CD4-positive, alpha-beta T cell treated with Interleukin-6 at 100 ng/mL for 8 hours (primary cell): Measurements from ENCODE around the gene IPPK.
"Not testable (repeated sequence)": the region's sequence is repeated elsewhere in the genome, so short reads cannot be mapped to it uniquely, and the experiment has no call there.

Experiments
- DNase-seq: peaks from one replicate; pipeline ENCODE4 v3.0.0-alpha.2; 2020; ENCODE audit warnings: mixed read lengths, low spot score

Gene IPPK

DNA sequence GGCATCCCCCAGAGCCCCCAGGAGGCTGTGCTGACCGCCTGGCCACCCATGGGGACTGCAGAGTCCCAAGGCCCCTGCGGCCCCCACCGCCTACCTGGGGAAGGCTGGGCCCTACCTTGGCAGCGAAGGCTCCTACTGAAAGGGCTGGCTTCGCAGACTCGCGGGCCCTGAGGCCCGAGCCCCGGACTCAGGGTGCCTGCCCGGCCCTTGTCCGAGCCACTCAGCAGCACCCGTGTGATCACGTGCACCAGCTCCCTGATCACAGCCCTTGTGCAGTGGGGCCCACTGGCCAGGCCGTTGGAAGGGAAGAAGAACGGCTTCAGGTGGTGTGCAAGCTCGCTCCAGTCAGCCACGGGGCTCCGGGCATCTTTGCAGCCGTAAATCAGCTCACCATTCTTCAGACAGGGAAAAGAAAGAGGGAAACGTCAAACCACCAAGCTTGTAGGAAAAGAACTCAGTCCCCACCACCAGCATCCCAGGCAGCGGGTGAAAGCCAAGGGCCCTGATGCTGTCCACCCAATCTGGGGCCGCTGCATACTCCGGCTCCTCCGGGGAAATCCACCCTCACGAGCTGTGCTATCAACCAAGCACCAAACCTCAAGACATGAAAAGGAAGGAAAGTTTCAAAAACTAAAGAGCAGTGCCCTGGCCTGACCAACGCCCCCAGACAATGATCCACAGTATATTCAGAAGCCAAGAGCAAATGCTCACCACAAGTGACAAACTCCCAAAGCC lies 31.9 kb downstream of the IPPK start:
- no peak for DNase-seq

DNA sequence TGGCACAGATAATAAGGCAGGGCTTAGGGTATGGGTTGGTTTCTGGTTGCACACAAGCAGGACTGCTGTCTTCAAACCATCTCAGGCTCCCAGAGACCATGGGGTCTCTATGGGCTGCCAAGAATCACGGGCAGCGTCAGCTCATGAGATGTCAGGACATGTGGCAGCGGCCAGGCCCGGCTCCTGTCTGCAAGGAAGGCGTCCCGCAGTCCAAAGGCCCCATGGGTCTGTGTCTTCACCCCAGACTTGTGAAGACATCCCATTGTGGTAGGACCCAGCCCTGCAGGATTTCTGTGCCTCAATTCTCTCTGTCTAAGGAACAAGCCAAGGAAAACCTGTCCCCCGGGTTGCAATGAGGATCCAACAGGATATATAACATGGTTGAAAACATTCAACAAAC lies 32.6 kb downstream of the IPPK start:
- DNase-seq = no peak

- DNase-seq = no peak
Measured at GRCh38 chr9:92636627-92637026, 33.3 kb downstream of the IPPK start.

- DNase-seq = no peak
Measured at GRCh38 chr9:92635760-92636159, 34.2 kb downstream of the IPPK start.

- peak; percentile 38 for DNase-seq
Measured at GRCh38 chr9:92634712-92635605, 35.0 kb downstream of the IPPK start.

DNA sequence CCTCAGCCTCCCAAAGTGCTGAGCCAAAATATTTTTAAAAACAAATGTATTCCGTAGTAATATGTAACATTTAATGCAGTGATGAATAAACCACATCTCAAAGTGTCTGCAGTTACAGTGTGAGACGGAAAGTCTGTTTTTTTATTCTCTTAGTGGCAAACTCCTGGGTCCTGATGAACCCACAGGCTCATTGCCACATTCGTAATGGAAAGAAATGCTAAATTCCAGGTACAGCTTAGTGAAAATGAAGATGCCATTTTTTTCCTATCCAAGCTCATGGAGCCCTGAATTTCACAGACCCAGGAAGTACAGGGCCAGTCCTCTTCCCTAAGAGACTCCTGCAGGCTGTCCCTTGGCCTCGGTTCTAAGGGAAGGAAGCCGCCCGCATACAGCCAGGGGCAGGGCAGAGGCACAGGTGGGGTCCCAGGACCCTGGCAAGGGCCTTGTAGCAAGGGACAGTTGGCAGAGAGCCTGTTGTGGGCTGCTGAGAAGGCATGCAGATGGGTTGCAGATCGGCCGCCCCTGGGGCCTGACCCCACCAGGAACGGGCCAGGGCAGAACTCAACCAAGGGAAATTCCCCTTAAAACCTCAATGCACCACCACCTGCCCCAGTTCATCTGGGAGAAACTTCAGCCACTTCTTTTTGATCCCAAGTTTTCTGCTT lies 36.2 kb downstream of the IPPK start:
- no peak for DNase-seq

- no peak for DNase-seq
Measured at GRCh38 chr9:92632641-92633040, 37.3 kb downstream of the IPPK start.

DNA sequence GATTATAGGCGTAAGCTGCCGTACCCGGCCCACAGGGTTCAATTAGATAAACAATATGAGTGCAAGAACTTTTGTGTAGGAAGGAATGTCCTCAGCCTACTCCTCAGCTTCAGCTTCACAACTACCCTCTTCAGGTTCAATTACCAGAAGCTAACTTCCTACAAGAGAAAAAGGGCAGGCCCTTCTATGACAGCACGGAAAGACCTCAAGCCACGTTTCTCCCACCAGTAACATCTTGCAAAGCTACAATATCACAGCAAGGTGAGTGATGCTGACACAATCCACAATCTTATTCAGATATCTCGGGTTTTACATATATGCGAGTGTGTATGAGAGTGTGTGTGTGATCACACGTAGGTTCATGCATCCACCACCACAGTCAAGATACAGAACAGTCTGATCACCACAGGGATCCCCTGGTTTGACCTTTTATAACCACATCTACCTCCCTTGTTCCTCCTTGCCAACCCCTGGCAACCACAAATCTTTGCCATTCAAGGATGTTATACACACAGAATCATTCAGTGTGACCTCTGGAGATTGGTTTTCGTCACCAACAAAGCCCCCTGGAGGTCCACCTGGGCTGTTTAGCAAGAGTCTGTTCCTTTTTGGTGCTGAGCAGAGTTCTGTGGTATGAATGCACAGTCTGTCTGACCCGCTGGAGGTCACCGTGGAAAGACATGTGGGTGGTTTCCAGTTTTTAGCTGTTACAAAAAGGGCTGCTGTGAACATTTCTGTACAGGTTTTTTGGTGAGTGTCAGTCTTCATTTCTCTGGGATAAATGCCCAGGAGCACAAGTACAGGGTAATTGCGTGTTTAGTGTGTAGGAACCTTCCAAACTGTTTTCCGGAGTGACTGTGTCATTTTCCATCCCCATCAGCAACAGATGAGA lies 38.2 kb downstream of the IPPK start:
- no peak for DNase-seq

GRCh38 chr9:92627651-92628050 lies 42.3 kb downstream of the IPPK start:
- DNase-seq = no peak

DNA sequence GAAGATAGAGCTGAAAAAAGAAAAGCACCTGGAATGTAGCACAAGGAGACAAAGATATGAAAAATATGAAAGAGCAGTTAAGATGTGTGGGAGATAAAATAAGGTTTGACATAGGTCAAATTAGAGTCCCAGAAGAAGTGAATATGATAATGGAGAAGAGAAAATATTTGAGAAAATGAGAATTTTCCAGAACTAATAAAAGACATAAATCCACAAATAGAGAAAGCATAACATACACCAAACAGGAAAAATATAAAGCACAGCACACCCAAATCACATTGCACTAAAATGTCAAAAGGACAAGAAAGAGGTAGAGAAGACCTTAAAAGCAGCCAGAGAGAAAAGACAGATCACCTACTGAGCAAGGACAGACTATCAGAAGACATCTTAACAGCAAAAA lies 43.4 kb downstream of the IPPK start:
- DNase-seq = no peak

- DNase-seq = not testable (repeated sequence)
Measured at GRCh38 chr9:92623936-92624335, 46.0 kb downstream of the IPPK start.

DNA sequence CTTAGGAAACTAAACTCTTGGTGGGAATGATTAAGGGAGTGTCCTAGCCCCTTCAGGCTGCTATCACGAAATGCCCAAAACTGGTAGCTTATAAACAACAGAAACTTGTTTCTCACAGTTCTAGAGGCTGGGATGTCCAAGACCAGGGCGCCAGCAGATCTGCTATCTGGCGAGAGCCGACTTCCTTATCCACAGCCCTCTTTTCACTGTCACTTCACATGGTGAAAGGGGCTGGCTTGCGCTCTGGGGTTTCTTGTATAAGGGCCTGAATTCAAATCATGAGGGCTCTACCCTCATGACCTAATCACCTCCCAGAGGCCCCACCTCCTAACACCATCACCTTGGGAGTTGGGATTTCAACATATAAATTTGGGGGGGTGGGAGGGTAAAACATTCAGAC lies 49.1 kb downstream of the IPPK start:
- DNase-seq = no peak

- no peak for DNase-seq
Measured at GRCh38 chr9:92619601-92620300, 50.2 kb downstream of the IPPK start.

- no peak for DNase-seq
Measured at GRCh38 chr9:92618633-92619225, 51.2 kb downstream of the IPPK start.

GRCh38 chr9:92617951-92618510 lies 51.9 kb downstream of the IPPK start:
- DNase-seq = no peak

GRCh38 chr9:92617195-92617813 lies 52.6 kb downstream of the IPPK start:
- no peak for DNase-seq

DNA sequence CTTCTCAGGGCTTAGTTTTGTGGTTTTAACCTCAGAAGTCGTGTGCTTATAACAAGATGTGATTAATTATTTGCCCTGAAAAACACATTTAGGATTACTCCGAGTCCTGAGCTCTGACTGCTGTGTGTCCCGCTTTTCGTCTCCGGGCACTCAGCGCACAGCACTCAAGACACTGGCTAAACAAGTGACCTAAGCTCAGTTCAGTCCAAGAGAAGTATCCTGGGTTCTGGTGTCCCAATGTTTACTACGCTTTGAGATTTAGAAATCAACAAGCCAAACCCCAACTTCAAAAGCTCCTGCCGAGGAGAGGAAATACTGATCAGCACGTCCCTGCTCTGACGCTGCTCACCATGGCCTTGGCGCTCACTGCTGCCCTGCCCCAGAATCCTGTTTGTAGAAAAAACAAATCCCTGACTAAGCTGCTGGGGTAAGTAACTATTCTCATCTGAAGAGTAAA lies 53.2 kb downstream of the IPPK start:
- DNase-seq = no peak

DNA sequence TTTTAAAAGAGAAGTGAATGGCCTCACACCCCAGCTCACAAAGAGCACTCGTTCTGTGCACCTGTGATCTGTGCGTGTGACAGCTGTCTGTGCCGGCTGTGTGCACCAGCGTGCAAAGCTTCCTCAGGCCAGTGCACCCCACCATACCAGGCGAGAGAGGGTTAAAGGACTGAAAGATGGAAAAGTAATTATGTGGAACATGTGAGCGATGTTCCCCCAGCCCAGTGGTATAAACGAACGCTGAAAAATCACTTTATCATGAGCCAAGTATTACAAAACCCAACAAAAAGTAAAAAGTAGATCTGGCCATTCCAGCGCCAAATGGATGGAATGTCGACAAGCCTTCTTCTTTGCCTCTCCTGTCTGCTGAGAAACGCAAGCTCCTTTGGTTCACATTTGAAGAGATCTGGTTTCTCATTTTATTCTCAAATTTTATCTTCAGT lies 53.7 kb downstream of the IPPK start:
- no peak for DNase-seq

DNA sequence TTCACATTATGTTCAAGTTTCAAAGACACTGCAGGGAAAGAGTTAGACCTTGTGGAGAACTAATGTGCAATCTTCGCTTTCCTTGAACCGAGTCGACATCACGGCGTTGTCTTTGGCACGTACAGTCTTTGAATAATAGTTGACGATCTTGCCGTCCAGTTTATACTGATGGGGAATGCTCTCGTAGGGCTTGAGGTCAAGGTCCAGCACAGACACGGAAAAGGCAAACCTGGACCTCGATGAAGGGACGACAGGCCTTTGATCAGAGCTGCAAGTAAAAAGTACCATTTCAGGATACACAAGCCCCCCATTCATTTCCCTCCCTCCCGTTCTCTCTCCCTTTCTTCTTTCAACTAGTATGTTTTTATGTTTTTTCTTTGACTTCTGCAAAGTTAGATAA lies 54.1 kb downstream of the IPPK start:
- no peak for DNase-seq
